GM12878 (cell line): ENCODE data around the gene TMEM86A. TPM values are rescaled to one million over a fixed set of nuclear protein-coding genes. Genes with fewer than 3 reads are reported as not detected.

Source experiments
- ATF7 ChIP-seq: fragments of 450-650 bp; IDR thresholded peaks from 2 replicates; pipeline ENCODE4 v1.6.1; 2016; ENCODE audit warnings: low read depth, mild to moderate bottlenecking
- BRCA1 ChIP-seq: IDR thresholded peaks from 2 replicates; pipeline ENCODE4 v1.6.1; 2011; ENCODE audit warnings: low read depth, low read length, improper control_type of control experiment
- CEBPZ ChIP-seq: fragments of 150-350 bp; IDR thresholded peaks from 2 replicates; pipeline ENCODE4 v1.6.1; 2016; ENCODE audit warnings: low read depth, low read length
- RAD21 ChIP-seq: IDR thresholded peaks from 2 replicates; pipeline ENCODE4 v1.6.1; 2011; ENCODE audit warnings: mild to moderate bottlenecking, low read depth, low read length, moderate library complexity; ENCODE audit not compliant: insufficient read depth
- ZBED1 ChIP-seq: IDR thresholded peaks from 2 replicates; pipeline ENCODE4 v1.6.1; 2016; ENCODE audit warnings: borderline replicate concordance
- ZNF592 ChIP-seq: fragments of 450-650 bp; IDR thresholded peaks from 2 replicates; pipeline ENCODE4 v1.6.1; 2017; ENCODE audit warnings: mild to moderate bottlenecking, moderate library complexity
- polyA plus RNA-seq, 11 experiments: library from polyadenylated mRNA; depleted of rRNA in 4 of 11; unstranded in 6 of 11; stranded (reverse) in 5 of 11; fragments of >200 nt; fragmentation: Nextera tagmentation in 4 of 11; fragmentation: Illumina TruSeq in 1 of 11; extraction: Ambion mirVana in 4 of 11; extraction: Trizol in 1 of 11; gene quantifications; 1 replicate in 1 of 11; 2 replicates in 10 of 11; pipeline versions ENCODE4 v1.2.1 to v1.2.3, GENCODE V29; 2011 to 2016; ENCODE audit warnings: inconsistent platforms in 2 of 11, missing spikeins in 2 of 11, low read depth in 1 of 11
- total RNA-seq, 4 experiments: library from RNA; depleted of rRNA in 3 of 4; stranded (reverse); fragments of >200 nt in 3 of 4; fragmentation: Illumina TruSeq in 1 of 4; extraction: Trizol in 1 of 4; gene quantifications; 2 replicates each; pipeline versions ENCODE4 v1.2.1 to v1.2.3, GENCODE V29; 2013 to 2021

The TMEM86A gene
- total and polyA plus RNA-seq, 10 of the 15 experiments (the other 5 are each of a cell fraction or from before 2014, with no cell fraction given): 0.01 to 0.11 (median 0.06) TPM; not detected in 7

- TF ChIP-seq CEBPZ: no peak
- no peak for TF ChIP-seq RAD21
- TF ChIP-seq ZNF592: no peak
- TF ChIP-seq ATF7: no peak
- no peak for TF ChIP-seq ZBED1
- TF ChIP-seq BRCA1: no peak
Measured at GRCh38 chr11:18697576-18697975, 1.0 kb upstream of the TMEM86A start (continued).
